ENCODE data around the gene LYRM9.

DNA sequence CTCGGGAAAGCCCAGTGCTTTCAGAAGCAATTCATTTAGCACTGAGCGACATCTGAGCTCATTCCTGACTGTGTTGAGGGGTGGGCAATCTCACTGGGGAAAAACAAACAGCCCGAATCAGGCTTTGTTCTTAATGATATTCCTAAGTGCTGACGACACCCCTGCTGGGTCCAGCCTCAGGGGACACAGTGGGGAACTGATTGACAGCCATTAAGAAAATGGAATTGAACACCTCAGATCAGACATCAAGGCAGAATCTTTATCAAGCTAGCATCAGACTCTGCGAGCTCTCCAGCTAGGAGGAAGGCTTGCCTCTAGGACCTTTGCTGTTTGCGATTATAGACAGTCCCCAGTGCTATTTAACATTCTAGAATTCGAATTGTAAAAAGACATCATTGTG is 22.5 kb upstream of the LYRM9 start:
- TF ChIP-seq, protein P1, sequence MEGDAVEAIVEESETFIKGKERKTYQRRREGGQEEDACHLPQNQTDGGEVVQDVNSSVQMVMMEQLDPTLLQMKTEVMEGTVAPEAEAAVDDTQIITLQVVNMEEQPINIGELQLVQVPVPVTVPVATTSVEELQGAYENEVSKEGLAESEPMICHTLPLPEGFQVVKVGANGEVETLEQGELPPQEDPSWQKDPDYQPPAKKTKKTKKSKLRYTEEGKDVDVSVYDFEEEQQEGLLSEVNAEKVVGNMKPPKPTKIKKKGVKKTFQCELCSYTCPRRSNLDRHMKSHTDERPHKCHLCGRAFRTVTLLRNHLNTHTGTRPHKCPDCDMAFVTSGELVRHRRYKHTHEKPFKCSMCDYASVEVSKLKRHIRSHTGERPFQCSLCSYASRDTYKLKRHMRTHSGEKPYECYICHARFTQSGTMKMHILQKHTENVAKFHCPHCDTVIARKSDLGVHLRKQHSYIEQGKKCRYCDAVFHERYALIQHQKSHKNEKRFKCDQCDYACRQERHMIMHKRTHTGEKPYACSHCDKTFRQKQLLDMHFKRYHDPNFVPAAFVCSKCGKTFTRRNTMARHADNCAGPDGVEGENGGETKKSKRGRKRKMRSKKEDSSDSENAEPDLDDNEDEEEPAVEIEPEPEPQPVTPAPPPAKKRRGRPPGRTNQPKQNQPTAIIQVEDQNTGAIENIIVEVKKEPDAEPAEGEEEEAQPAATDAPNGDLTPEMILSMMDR (IDR thresholded peaks at IDR 0.05): no peak
- TF ChIP-seq, protein P2, sequence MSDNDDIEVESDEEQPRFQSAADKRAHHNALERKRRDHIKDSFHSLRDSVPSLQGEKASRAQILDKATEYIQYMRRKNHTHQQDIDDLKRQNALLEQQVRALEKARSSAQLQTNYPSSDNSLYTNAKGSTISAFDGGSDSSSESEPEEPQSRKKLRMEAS (IDR thresholded peaks at IDR 0.05): no peak
- no peak for TF ChIP-seq HOXA7 (CRISPR knock-in tag; IDR thresholded peaks at IDR 0.05)
- TF ChIP-seq NPAS2 (CRISPR knock-in tag; IDR thresholded peaks at IDR 0.05; ENCODE audit: borderline replicate concordance): no peak
- TF ChIP-seq ESRRA (IDR thresholded peaks at IDR 0.05; ENCODE audit: borderline replicate concordance, low read length): no peak
- no peak for TF ChIP-seq NFE2L2 (conservative IDR thresholded peaks at IDR 0.05; ENCODE audit: low read length)
